WI38 (cell line): ENCODE results near the gene KDM4C.

Experiments
- H3K4me3 ChIP-seq: 2 replicates; pipeline ENCODE4 v1.5.1; 2011; ENCODE audit warnings: low read depth, mild to moderate bottlenecking, control low read depth, low read length
- CTCF ChIP-seq: IDR thresholded peaks from 2 replicates; pipeline ENCODE4 v1.5.1; 2012; ENCODE audit warnings: low read depth, mild to moderate bottlenecking, control low read depth, low read length

KDM4C gene

GRCh38 chr9:6880626-6881025 is 122.9 kb downstream of the KDM4C start:
- TF ChIP-seq CTCF: no peak
- no peak overlapping the region for H3K4me3 ChIP-seq

- no peak overlapping the region for H3K4me3 ChIP-seq
- TF ChIP-seq CTCF: no peak
These were observed 126.3 kb downstream of the KDM4C start for GRCh38 chr9:6884101-6884500.

- no peak overlapping the region for H3K4me3 ChIP-seq
- TF ChIP-seq CTCF: no peak
These were observed 127.2 kb downstream of the KDM4C start for GRCh38 chr9:6884990-6885389.

GRCh38 chr9:6887051-6887450 is 129.3 kb downstream of the KDM4C start:
- no peak for TF ChIP-seq CTCF
- no peak overlapping the region for H3K4me3 ChIP-seq

- no peak for TF ChIP-seq CTCF
- H3K4me3 ChIP-seq: no peak overlapping the region
These were observed 132.1 kb downstream of the KDM4C start for GRCh38 chr9:6889868-6890267.

- TF ChIP-seq CTCF: no peak
- H3K4me3 ChIP-seq: no peak overlapping the region
These were observed 135.8 kb downstream of the KDM4C start for GRCh38 chr9:6893350-6894131.

GRCh38 chr9:6894135-6894534 is 136.4 kb downstream of the KDM4C start:
- TF ChIP-seq CTCF: no peak
- H3K4me3 ChIP-seq: no peak overlapping the region
